ENCODE data around the gene DOCK6.

Gene DOCK6

DNA sequence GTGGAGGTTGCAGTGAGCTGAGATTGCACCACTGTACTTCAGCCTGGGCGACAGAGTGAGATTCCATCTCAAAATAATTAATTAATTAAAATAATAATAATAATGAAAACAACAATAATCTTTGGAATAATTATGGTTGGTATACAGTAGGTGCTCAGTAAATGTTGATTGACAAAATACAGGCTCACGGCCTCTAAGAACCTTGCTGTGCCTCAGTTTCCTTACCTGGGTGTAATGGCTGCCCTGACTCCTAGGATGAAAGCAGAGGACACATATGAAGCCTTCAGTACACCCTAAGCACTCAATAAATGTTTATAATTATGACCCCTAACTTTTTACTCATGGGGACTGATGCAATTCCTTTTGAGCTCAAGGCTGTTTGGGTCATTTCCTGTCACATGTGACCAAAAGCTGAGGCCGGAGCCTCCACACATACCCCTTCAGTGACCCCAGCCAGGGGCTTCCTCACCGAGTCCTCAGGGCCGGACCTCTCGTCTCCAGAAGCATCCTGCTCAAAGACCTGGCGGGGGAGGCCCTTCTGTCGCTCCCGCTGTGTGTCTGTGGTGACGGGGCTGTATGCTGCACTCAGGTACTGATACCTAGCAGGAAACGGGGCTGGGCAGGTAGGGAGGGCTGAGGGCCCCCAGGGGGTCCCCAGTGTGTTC is 10.5 kb downstream of the DOCK6 start:
- Histone ChIP-seq H3K36me3 (no peaks in the 10 kb centered on the region), H3K9me3 (no peaks in the 10 kb centered on the region), H3K27me3 (peaks cover 10% of the 10 kb centered on the region), H3K4me3 (ENCODE audit: low read depth in 1 of 2, low read length in 1 of 2) (no peak overlapping the region), H3K4me1 (ENCODE audit: control insufficient read depth in 1 of 2, insufficient read depth in 1 of 2, low read depth in 1 of 2, low read length in 1 of 2) (no peaks in the 10 kb centered on the region), H3K27ac (no peak overlapping the region)
- TF ChIP-seq, protein P1, sequence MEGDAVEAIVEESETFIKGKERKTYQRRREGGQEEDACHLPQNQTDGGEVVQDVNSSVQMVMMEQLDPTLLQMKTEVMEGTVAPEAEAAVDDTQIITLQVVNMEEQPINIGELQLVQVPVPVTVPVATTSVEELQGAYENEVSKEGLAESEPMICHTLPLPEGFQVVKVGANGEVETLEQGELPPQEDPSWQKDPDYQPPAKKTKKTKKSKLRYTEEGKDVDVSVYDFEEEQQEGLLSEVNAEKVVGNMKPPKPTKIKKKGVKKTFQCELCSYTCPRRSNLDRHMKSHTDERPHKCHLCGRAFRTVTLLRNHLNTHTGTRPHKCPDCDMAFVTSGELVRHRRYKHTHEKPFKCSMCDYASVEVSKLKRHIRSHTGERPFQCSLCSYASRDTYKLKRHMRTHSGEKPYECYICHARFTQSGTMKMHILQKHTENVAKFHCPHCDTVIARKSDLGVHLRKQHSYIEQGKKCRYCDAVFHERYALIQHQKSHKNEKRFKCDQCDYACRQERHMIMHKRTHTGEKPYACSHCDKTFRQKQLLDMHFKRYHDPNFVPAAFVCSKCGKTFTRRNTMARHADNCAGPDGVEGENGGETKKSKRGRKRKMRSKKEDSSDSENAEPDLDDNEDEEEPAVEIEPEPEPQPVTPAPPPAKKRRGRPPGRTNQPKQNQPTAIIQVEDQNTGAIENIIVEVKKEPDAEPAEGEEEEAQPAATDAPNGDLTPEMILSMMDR (IDR thresholded peaks at IDR 0.05) = no peak

DNA sequence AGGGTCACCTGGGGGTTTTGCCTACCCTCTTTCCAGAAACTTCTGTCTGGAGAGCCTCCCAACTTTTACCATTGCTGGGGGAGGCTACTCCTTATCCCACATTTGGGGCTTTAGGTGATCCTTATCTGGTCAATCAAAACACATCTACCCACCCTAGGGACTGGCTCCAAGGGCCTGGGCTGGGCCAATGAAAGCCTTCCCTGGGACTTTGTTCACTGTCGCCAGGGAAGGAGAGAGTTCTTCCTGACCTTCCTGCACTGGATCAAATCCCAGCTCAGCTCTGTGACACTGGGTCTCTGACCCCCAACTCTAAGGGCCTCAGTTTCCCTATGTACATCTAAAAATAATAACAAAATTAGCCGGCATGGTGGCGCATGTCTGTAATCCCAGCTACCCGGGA is 11.1 kb downstream of the DOCK6 start:
- Histone ChIP-seq H3K4me1 (ENCODE audit: control insufficient read depth in 1 of 2, insufficient read depth in 1 of 2, low read depth in 1 of 2, low read length in 1 of 2) (no peaks in the 10 kb centered on the region), H3K9me3 (no peaks in the 10 kb centered on the region), H3K36me3 (no peaks in the 10 kb centered on the region), H3K27me3 (peaks cover 5% of the 10 kb centered on the region), H3K27ac (no peak overlapping the region), H3K4me3 (ENCODE audit: low read depth in 1 of 2, low read length in 1 of 2) (no peak overlapping the region)
- TF ChIP-seq, protein P1 (IDR thresholded peaks at IDR 0.05) = no peak

DNA sequence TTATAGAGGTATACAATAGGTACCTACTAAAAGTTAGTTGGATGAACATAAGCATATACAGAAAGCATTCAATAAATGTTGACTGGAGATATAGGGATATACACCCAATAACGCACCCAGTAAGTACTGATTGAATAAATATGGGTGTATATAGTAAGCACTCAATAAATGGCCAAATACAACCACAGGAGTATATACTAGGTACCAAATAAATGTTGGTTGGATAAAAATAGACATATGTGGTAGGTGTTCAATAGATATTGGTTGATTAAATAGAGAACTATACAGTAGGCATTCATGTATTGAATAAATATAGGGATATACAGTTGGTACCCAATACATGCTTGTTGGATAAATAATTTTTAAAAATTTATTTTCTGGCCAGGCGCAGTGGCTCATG is 13.5 kb downstream of the DOCK6 start:
- H3K4me3 ChIP-seq (ENCODE audit: low read depth in 1 of 2, low read length in 1 of 2) = no peak overlapping the region

DNA sequence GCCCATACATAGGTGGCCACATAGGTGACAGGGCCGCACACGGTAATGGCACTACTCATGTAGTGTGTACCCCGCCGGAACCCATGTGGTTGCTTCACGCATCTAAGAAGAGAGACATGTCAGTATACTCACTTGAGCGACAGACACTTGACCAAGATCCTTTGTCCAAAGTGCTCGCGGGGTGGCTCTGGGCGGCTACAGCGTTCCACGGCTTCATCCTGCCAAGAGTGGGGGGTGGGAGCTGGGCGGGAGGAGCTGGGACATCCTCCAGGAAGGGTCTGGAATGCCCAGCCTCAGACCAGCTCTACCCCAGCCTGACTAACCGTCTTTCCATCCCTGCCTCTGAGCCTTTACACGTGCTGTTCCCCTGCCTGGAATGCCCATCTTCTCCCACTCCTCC is 14.4 kb downstream of the DOCK6 start:
- Histone ChIP-seq H3K9me3 (no peaks in the 10 kb centered on the region), H3K27me3 (peaks cover 12% of the 10 kb centered on the region), H3K36me3 (no peaks in the 10 kb centered on the region), H3K4me1 (ENCODE audit: control insufficient read depth in 1 of 2, insufficient read depth in 1 of 2, low read depth in 1 of 2, low read length in 1 of 2) (peaks cover 3 to 4% of the 10 kb centered on the region in 2 experiments), H3K27ac (no peak overlapping the region), H3K4me3 (ENCODE audit: low read depth in 1 of 2, low read length in 1 of 2) (no peak overlapping the region)
- TF ChIP-seq, protein P1 (IDR thresholded peaks at IDR 0.05) = no peak

More for the DNA sequence above, 13.5 kb downstream of the DOCK6 start:
- H3K4me1 ChIP-seq (ENCODE audit: control insufficient read depth in 1 of 2, insufficient read depth in 1 of 2, low read depth in 1 of 2, low read length in 1 of 2) = no peaks in the 10 kb centered on the region
- H3K27ac ChIP-seq = no peak overlapping the region
- H3K27me3 ChIP-seq = peaks cover 3% of the 10 kb centered on the region
- no peaks in the 10 kb centered on the region for H3K9me3 ChIP-seq
- H3K36me3 ChIP-seq = no peaks in the 10 kb centered on the region
- TF ChIP-seq, protein P1 (IDR thresholded peaks at IDR 0.05) = no peak

DNA sequence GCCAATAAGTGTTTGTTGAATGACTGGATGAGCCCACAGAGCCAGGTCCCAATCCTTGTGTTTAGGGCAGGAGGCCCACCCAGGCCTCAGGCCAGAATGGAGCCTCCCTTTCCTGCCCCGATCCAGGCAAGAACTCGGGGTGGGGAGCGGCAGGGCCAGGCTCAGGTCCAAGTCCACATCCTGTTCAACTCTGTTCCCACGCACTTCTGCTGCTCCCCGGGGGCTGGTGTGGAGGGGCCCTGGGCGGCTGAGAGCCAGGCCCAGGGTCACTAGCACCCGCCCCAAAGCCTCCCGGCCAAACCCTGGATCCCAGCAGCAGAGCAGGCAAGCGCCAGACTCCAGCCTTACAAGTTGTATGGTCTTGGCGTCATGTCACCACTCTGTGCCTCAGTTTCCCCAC is 14.9 kb downstream of the DOCK6 start:
- TF ChIP-seq, protein P1 (IDR thresholded peaks at IDR 0.05) = no peak
- peaks cover 17% of the 10 kb centered on the region for H3K27me3 ChIP-seq
- H3K4me1 ChIP-seq (ENCODE audit: control insufficient read depth in 1 of 2, insufficient read depth in 1 of 2, low read depth in 1 of 2, low read length in 1 of 2) = peaks cover 3 to 4% of the 10 kb centered on the region in 2 experiments
- H3K27ac ChIP-seq = no peak overlapping the region
- no peaks in the 10 kb centered on the region for H3K9me3 ChIP-seq
- no peaks in the 10 kb centered on the region for H3K36me3 ChIP-seq
- no peak overlapping the region for H3K4me3 ChIP-seq (ENCODE audit: low read depth in 1 of 2, low read length in 1 of 2)
